Measurements from ENCODE around the gene ITGA2B.

The ITGA2B gene

GRCh38 chr17:44362949-44363612 is 26.4 kb downstream of the ITGA2B start:
- H3K4me1 ChIP-seq (ENCODE audit: insufficient read depth, low read length, severe bottlenecking), result peaks cover 10% of the 10 kb centered on the region
- H3K9ac ChIP-seq (ENCODE audit: low read length), result peak overlapping the region; percentile 43; the same call in 1 of the 2 replicates
- H3K27ac ChIP-seq (ENCODE audit: low read depth, low read length, poor library complexity, severe bottlenecking), result no peak overlapping the region
- no peaks in the 10 kb centered on the region for H3K79me2 ChIP-seq (ENCODE audit: insufficient read depth, low read length)
- no peak for TF ChIP-seq EZH2 (IDR thresholded peaks at IDR 0.05; ENCODE audit: borderline replicate concordance, low read length)
- TF ChIP-seq, protein P1, sequence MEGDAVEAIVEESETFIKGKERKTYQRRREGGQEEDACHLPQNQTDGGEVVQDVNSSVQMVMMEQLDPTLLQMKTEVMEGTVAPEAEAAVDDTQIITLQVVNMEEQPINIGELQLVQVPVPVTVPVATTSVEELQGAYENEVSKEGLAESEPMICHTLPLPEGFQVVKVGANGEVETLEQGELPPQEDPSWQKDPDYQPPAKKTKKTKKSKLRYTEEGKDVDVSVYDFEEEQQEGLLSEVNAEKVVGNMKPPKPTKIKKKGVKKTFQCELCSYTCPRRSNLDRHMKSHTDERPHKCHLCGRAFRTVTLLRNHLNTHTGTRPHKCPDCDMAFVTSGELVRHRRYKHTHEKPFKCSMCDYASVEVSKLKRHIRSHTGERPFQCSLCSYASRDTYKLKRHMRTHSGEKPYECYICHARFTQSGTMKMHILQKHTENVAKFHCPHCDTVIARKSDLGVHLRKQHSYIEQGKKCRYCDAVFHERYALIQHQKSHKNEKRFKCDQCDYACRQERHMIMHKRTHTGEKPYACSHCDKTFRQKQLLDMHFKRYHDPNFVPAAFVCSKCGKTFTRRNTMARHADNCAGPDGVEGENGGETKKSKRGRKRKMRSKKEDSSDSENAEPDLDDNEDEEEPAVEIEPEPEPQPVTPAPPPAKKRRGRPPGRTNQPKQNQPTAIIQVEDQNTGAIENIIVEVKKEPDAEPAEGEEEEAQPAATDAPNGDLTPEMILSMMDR (IDR thresholded peaks at IDR 0.05; ENCODE audit: low read length), result no peak
- H3K9me2 ChIP-seq (ENCODE audit: low read depth, low read length), result no peaks in the 10 kb centered on the region
- H3F3A ChIP-seq (ENCODE audit: insufficient read depth, low read length), result no peaks in the 10 kb centered on the region
- H4K20me1 ChIP-seq (ENCODE audit: insufficient read depth, low read length), result no peaks in the 10 kb centered on the region
- H3K4me2 ChIP-seq (ENCODE audit: low read length), result peak overlapping the region; percentile 75
- H3K4me3 ChIP-seq (ENCODE audit: low read depth, low read length, poor library complexity, severe bottlenecking), result peak overlapping the region; percentile 63
- no peaks in the 10 kb centered on the region for H3K36me3 ChIP-seq (ENCODE audit: insufficient read depth, low read length)
- H3K27me3 ChIP-seq (ENCODE audit: insufficient read depth, low read length), result peaks cover 4% of the 10 kb centered on the region
- no peak overlapping the region for H2AFZ ChIP-seq (ENCODE audit: low read length)
- H3K9me3 ChIP-seq (ENCODE audit: low read length), result no peaks in the 10 kb centered on the region

DNA sequence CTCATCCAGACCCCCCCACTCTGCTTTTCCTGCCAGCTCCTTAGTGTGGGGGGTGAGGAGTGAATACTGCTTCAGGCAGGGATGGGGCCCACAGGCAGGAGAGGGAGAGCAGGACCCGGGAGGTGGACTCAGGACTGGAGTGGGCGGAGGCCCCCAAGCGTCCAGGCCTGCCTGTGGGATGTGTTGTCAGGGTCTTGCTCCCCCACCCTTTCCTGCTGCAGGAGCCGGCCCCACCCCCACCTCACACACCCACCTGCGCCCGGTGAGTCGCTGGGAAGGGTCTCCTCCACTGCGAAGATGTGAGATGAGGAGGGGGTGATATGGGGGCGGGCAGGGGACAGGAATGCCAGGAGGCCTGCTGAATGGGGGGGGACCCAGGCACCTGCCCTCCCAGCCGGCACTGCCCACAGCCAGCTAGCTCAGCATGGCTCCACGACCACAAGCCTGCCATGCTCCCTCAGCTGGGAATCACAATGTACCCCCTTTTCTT is 26.9 kb downstream of the ITGA2B start:
- no peak for TF ChIP-seq EZH2 (IDR thresholded peaks at IDR 0.05; ENCODE audit: borderline replicate concordance, low read length)
- TF ChIP-seq, protein P1 (IDR thresholded peaks at IDR 0.05; ENCODE audit: low read length), result no peak
- peak overlapping the region; percentile 63 for H3K4me3 ChIP-seq (ENCODE audit: low read depth, low read length, poor library complexity, severe bottlenecking)
- no peaks in the 10 kb centered on the region for H4K20me1 ChIP-seq (ENCODE audit: insufficient read depth, low read length)
- no peaks in the 10 kb centered on the region for H3K9me2 ChIP-seq (ENCODE audit: low read depth, low read length)
- H3K4me2 ChIP-seq (ENCODE audit: low read length), result peak overlapping the region; percentile 75
- H3K9me3 ChIP-seq (ENCODE audit: low read length), result no peaks in the 10 kb centered on the region
- H3K27ac ChIP-seq (ENCODE audit: low read depth, low read length, poor library complexity, severe bottlenecking), result no peak overlapping the region
- no peaks in the 10 kb centered on the region for H3K36me3 ChIP-seq (ENCODE audit: insufficient read depth, low read length)
- H3K79me2 ChIP-seq (ENCODE audit: insufficient read depth, low read length), result no peaks in the 10 kb centered on the region
- H3K4me1 ChIP-seq (ENCODE audit: insufficient read depth, low read length, severe bottlenecking), result peaks cover 10% of the 10 kb centered on the region
- H3K9ac ChIP-seq (ENCODE audit: low read length), result no peak overlapping the region
- peaks cover 4% of the 10 kb centered on the region for H3K27me3 ChIP-seq (ENCODE audit: insufficient read depth, low read length)
- H2AFZ ChIP-seq (ENCODE audit: low read length), result no peak overlapping the region
- no peaks in the 10 kb centered on the region for H3F3A ChIP-seq (ENCODE audit: insufficient read depth, low read length)

GRCh38 chr17:44361292-44362260 is 27.9 kb downstream of the ITGA2B start:
- Histone ChIP-seq H3K27me3 (ENCODE audit: insufficient read depth, low read length) (peaks cover 4% of the 10 kb centered on the region), H3K79me2 (ENCODE audit: insufficient read depth, low read length) (no peaks in the 10 kb centered on the region), H3F3A (ENCODE audit: insufficient read depth, low read length) (no peaks in the 10 kb centered on the region), H3K9ac (ENCODE audit: low read length) (no peak overlapping the region), H3K36me3 (ENCODE audit: insufficient read depth, low read length) (no peaks in the 10 kb centered on the region), H3K9me2 (ENCODE audit: low read depth, low read length) (no peaks in the 10 kb centered on the region), H3K4me2 (ENCODE audit: low read length) (no peak overlapping the region), H4K20me1 (ENCODE audit: insufficient read depth, low read length) (no peaks in the 10 kb centered on the region), H3K9me3 (ENCODE audit: low read length) (no peaks in the 10 kb centered on the region), H2AFZ (ENCODE audit: low read length) (no peak overlapping the region), H3K4me3 (ENCODE audit: low read depth, low read length, poor library complexity, severe bottlenecking) (no peak overlapping the region), H3K27ac (ENCODE audit: low read depth, low read length, poor library complexity, severe bottlenecking) (no peak overlapping the region), H3K4me1 (ENCODE audit: insufficient read depth, low read length, severe bottlenecking) (peaks cover 10% of the 10 kb centered on the region)
- TF ChIP-seq, protein P1 (IDR thresholded peaks at IDR 0.05; ENCODE audit: low read length), result no peak
- no peak for TF ChIP-seq EZH2 (IDR thresholded peaks at IDR 0.05; ENCODE audit: borderline replicate concordance, low read length)
